PFSK-1 (cell line): Measurements from ENCODE around the gene PEAK1.

Experiments
- FOXP2 ChIP-seq: optimal IDR thresholded peaks from 2 replicates; pipeline ENCODE3; 2011; ENCODE audit warnings: borderline replicate concordance, control low read depth, inconsistent platforms; ENCODE audit not compliant: insufficient read depth; ENCODE audit errors: extremely low read length, extremely low read depth
- POLR2AphosphoS5 ChIP-seq: IDR thresholded peaks from 2 replicates; pipeline ENCODE4 v1.6.1; 2012; ENCODE audit warnings: low read depth, mild to moderate bottlenecking, control low read depth, low read length, moderate library complexity
- TAF1 ChIP-seq: IDR thresholded peaks from 2 replicates; pipeline ENCODE4 v1.6.1; 2012; ENCODE audit warnings: low read length, control low read depth, borderline replicate concordance; ENCODE audit not compliant: insufficient read depth
- TF ChIP-seq, protein P1 (sequence below), 2 experiments: IDR thresholded peaks; 2 replicates each; pipeline versions ENCODE4 v1.6.1 to v1.8.0; 2011 to 2012; ENCODE audit warnings: low read depth in 2 of 2, low read length in 2 of 2, control low read depth in 1 of 2, inconsistent platforms in 1 of 2, mild to moderate bottlenecking in 1 of 2, moderate library complexity in 1 of 2; ENCODE audit not compliant: insufficient read depth in 1 of 2

DNA sequence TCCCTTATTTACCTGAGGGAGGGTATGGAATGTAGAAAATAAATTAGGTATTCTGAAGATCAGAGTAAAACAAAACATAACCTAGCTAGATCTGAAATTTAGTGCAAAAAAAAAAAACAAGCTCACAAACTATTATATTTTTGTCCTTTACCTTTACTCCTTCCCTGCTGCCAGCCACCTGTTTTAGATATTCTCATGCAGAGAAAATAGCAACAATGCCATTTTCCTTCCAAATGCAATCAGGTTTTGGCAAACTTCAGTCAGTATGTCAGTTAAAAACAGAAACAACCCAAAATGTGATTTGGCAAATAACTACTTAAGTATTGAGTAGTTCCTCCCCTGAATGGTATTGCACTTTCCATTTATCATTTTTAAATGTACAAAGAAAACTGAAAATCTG, 35.8 kb downstream of the PEAK1 start:
- TF ChIP-seq, protein P1, sequence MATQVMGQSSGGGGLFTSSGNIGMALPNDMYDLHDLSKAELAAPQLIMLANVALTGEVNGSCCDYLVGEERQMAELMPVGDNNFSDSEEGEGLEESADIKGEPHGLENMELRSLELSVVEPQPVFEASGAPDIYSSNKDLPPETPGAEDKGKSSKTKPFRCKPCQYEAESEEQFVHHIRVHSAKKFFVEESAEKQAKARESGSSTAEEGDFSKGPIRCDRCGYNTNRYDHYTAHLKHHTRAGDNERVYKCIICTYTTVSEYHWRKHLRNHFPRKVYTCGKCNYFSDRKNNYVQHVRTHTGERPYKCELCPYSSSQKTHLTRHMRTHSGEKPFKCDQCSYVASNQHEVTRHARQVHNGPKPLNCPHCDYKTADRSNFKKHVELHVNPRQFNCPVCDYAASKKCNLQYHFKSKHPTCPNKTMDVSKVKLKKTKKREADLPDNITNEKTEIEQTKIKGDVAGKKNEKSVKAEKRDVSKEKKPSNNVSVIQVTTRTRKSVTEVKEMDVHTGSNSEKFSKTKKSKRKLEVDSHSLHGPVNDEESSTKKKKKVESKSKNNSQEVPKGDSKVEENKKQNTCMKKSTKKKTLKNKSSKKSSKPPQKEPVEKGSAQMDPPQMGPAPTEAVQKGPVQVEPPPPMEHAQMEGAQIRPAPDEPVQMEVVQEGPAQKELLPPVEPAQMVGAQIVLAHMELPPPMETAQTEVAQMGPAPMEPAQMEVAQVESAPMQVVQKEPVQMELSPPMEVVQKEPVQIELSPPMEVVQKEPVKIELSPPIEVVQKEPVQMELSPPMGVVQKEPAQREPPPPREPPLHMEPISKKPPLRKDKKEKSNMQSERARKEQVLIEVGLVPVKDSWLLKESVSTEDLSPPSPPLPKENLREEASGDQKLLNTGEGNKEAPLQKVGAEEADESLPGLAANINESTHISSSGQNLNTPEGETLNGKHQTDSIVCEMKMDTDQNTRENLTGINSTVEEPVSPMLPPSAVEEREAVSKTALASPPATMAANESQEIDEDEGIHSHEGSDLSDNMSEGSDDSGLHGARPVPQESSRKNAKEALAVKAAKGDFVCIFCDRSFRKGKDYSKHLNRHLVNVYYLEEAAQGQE (IDR thresholded peaks at IDR 0.05; ENCODE audit: insufficient read depth in 1 of 2, low read depth in 2 of 2, low read length in 2 of 2), result no peak
- TF ChIP-seq POLR2AphosphoS5 (no peak), FOXP2 (no peak), TAF1 (no peak)
